ENCODE data around the gene GOT1.

Gene GOT1

GRCh38 chr10:99430451-99431189 lies at the start of gene GOT1:
Gene GOT1, minus strand, starts transcription at chr10:99430624. Its CDS starts 59 bp downstream, at chr10:99430565.
- peak; percentile 97 to 98 for DNase-seq (ENCODE audit: low read depth in 2 of 2)

DNA sequence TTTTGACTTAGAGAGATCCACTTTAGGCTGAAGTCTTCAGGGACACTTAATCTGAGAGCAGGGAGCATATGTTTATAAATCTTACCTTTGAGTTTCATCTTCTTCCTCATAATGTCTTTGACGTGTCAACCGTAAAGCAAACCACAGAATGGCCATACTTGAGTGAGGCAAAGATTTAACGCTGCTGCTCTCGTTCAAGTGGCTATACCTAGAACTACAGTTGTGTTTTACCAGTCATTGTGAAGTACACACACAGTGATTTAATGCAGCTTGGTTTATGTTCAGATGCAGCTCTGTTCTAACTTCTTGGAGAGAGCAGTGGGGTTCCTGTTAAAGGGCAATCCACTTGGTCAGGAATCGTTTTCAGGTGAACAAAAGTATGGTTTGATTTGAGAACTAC lies 39.9 kb upstream of the GOT1 start:
- DNase-seq (ENCODE audit: low read depth in 2 of 2) = no peak

DNA sequence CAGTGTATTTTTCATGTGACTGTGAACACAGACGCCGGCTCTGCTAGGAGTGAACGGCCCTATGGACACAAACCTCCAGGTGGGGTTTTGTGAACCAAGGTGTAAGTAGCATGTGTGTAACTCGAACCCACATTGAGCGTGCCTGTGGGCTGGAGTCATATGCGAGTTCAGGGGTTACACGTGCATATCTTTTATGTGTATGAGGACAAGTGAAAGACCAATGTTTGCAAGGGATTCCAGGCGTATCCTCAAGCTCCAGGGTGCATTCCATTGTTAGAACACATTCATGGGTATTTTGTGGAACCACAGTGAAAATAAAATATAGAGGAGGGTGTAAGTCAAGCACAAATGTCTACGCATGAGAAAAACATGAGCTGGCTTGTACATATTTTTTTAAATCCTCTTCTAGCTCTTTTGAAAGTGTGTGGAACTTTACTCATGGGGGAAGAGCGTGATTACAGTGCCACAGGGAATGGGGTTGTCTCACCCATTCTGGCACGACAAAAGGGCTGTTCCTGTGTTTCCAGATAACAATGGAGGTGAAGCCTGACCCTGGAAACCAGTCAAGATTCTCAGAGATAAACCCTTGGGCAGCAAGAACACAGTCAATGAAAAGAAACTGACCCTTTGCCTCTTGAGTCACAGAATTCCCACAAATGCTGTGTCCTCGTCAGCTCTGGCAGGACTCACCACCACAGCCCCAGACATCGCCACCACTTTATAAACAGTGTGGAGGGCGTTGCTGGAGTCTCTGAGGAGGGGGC lies 37.0 kb upstream of the GOT1 start:
- no peak for DNase-seq (ENCODE audit: low read depth in 2 of 2)

- DNase-seq (ENCODE audit: low read depth in 2 of 2) = no peak
These were observed 36.3 kb upstream of the GOT1 start for GRCh38 chr10:99466632-99467223.

DNA sequence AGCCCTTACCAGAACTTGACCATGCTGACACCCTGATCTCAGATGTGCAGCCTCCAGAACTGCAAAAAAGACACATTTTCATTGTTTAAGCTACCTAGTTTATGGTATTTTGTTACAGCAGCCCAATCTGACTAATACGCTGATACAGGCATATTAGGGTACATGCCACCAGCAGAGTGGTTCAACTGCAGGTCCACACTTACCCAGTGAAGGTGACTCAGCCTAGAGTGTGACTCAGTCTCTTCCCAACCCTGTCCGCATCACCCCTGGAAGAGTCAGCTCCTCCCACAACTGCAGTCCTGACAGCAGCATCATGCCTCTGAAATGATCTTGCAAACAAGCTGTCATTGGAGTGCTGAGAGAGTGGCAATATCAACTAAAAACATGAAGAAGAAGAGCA lies 30.8 kb upstream of the GOT1 start:
- no peak for DNase-seq (ENCODE audit: low read depth in 2 of 2)

- no peak for DNase-seq (ENCODE audit: low read depth in 2 of 2)
These were observed 29.6 kb upstream of the GOT1 start for GRCh38 chr10:99460070-99460469.

DNA sequence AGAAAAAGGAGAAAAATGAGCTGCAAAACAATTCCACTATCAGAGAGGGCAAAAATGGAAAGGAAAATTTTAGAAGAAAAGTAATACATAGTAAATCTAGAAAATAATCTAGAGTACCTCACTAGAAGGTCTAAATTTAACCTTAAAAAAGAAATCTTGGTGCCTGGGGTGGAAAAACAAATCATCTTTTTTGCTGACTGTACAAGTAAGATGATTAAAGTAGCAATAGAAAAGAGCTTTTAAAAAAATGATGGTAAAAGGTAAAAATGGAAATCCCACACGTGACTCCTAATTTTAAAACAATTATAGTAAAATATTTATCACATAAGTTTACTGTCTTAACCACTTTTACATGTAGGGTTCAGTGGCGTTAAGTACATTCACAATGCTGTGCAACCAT lies 28.8 kb upstream of the GOT1 start:
- DNase-seq (ENCODE audit: low read depth in 2 of 2) = no peak

GRCh38 chr10:99457813-99458212 lies 27.4 kb upstream of the GOT1 start:
- DNase-seq (ENCODE audit: low read depth in 2 of 2) = peak in 1 of 2 experiments; percentile 20

GRCh38 chr10:99456931-99457288 lies 26.5 kb upstream of the GOT1 start:
- no peak for DNase-seq (ENCODE audit: low read depth in 2 of 2)

DNA sequence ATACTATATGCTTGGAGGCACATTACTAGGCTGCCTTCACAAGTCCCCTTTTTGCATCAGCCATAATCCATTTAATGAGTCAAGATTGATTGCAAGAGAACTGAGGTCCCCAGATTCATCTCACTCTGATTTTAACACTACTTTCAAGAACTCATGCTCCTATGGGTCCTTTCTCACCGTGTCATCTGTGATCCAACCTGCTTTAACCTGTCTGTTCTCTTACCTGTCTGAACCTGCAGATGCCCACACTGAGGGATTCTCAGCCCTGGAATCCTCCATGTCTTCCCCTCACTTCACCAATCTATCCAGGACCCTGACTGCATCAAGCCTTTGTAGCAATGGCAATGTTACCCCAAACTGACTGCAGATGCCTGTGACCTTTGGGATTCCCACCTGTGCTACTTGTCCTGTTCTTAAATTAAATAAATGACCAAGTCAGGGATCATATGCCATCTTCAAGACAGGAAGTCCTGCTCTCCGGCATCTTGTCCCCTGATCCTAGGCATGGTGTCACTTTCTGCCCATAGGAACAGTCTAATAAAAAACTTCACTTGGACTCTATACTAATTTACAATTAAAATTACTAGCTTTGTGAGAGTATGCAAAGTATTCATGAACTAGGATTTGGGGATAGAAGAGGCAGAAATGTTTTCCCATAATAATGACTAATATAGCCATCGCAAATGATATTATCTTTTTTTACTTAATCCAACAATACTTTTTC lies 25.9 kb upstream of the GOT1 start:
- no peak for DNase-seq (ENCODE audit: low read depth in 2 of 2)

DNA sequence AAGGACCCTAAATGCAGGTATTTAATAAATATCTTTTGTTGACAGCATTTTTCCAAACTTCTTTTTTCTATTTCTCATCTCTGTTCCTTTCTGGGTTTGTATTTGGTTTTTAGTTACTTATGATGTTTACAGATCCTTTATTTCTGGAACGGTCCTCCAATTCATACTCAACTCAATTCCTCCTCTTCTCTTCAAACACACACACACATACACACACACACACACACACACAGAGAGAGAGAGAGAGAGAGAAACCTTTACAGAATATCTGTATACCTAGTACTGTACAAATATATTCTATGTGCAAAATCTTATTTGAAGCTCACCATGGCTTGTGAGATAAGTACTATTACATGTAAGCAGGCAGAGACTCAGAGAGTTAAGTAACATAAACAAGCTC lies 21.6 kb upstream of the GOT1 start:
- no peak for DNase-seq (ENCODE audit: low read depth in 2 of 2)

- DNase-seq (ENCODE audit: low read depth in 2 of 2) = no peak
These were observed 21.0 kb upstream of the GOT1 start for GRCh38 chr10:99451499-99451788.

GRCh38 chr10:99450624-99451498 lies 20.4 kb upstream of the GOT1 start:
- no peak for DNase-seq (ENCODE audit: low read depth in 2 of 2)

GRCh38 chr10:99450156-99450555 lies 19.7 kb upstream of the GOT1 start:
- DNase-seq (ENCODE audit: low read depth in 2 of 2) = no peak

DNA sequence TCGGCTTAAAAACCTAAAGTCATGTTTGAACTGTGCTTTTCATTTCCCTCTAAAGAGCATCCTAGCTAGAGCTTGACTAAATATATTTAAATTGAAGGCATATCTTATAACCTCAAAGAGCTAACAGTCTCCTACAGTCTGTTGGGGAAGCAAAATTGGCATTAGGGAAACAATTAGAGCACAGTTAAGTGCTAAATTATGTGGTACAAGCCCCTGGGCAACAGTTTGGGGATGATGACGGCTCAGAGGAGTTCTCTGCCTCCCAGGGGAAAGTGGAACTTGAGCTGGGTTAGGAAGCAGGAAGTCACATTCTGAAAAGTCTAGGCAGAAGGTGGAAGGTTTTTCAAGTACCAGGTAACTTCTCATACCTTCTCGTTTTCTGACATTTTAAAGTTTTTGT lies 18.6 kb upstream of the GOT1 start:
- DNase-seq (ENCODE audit: low read depth in 2 of 2) = no peak

- no peak for DNase-seq (ENCODE audit: low read depth in 2 of 2)
These were observed 14.1 kb upstream of the GOT1 start for GRCh38 chr10:99444383-99445045.

DNA sequence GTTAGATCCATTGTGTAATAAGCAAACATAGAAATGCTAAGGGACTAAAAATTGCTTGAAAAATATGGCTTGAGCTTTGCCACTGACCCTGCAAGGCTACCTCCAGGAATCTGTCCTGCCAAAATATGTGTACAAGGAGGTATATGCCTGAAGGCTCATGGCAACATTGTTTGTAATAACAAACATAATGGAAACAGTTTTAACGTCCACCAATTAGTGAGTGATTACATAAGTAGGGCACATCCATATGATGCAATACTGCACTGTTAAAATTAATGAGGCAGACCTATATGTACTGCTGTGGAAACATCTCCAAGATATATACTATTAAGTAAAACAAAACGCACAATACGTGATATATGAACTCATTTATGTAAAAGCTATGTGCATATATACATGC lies 13.1 kb upstream of the GOT1 start:
- no peak for DNase-seq (ENCODE audit: low read depth in 2 of 2)

DNA sequence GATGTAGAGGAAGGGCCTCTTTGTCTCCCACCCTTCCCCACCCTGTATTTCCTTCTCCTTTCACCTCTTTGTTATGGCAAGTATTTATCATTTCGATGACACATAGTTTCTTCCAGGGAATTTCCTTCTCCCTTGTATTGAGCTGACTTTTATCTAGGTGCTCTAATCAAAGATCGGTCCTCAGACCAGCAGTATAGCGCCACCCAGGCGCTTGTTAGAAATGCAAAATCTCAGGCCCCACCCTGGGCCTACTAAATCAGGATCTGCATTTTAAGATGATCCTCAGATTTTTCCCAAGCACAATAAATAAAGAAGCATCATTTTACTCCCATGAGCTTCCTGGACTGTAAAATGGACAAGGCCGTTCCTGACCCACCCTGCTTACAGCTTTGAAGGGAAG lies 12.0 kb upstream of the GOT1 start:
- DNase-seq (ENCODE audit: low read depth in 2 of 2) = no peak

DNA sequence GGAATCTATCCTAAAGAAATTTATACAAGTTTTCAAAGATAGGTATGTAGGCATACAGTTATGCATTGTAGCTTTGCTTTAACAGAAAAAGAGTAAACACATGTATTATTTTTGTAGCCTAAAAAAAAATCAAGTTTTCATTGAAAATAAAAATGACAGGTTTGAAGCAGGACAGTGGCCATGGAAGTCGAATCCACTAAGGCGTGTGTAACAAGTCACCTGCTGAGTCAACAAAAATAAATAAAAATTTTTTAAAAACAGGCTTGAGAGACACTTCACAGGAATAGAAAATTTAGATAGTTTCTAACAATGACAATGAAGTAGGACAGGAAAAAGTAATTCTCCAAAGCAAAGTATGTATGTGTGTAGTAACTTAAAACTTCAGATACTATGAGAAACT lies 8.5 kb upstream of the GOT1 start:
- DNase-seq (ENCODE audit: low read depth in 2 of 2) = no peak

GRCh38 chr10:99435986-99436638 lies 5.7 kb upstream of the GOT1 start:
- DNase-seq (ENCODE audit: low read depth in 2 of 2) = peak in 1 of 2 experiments; percentile 7
